Mesenchymal stem cell (in vitro differentiated cells and primary cell): ENCODE measurements around the gene FH.
A peak's percentile ranks its signal among the peaks of the same experiment; 100 is the strongest.

Source experiments
- DNase-seq: peaks from one replicate; pipeline ENCODE4 v3.0.0-alpha.2; 2013
- H2AFZ ChIP-seq: one replicate; pipeline ENCODE4 v1.6.1; 2013; ENCODE audit warnings: low read depth, mild to moderate bottlenecking, control low read depth, inconsistent platforms, low read length, moderate library complexity
- H2AK5ac ChIP-seq: 2 replicates; pipeline ENCODE4 v1.6.1; 2013; ENCODE audit warnings: low read length, moderate library complexity, mild to moderate bottlenecking, inconsistent platforms; ENCODE audit not compliant: severe bottlenecking
- H2BK120ac ChIP-seq: one replicate; pipeline ENCODE4 v1.6.1; 2013; ENCODE audit warnings: low read depth, mild to moderate bottlenecking, inconsistent platforms, low read length, moderate library complexity
- H2BK12ac ChIP-seq, 2 experiments: one replicate each; pipeline ENCODE4 v1.6.1; 2013; ENCODE audit warnings: inconsistent platforms in 2 of 2, low read length in 2 of 2, mild to moderate bottlenecking in 2 of 2, moderate library complexity in 2 of 2, control low read depth in 1 of 2
- H2BK15ac ChIP-seq: one replicate; pipeline ENCODE4 v1.6.1; 2013; ENCODE audit warnings: mild to moderate bottlenecking, low read depth, inconsistent platforms; ENCODE audit not compliant: poor library complexity, severe bottlenecking
- H2BK5ac ChIP-seq: 2 replicates; pipeline ENCODE4 v1.6.1; 2013; ENCODE audit warnings: low read depth, mild to moderate bottlenecking, low read length, control low read depth, inconsistent platforms; ENCODE audit not compliant: poor library complexity, severe bottlenecking
- H3K14ac ChIP-seq, 2 experiments: one replicate each; pipeline ENCODE4 v1.6.1; 2013; ENCODE audit warnings: inconsistent platforms in 2 of 2, low read length in 2 of 2, control low read depth in 1 of 2, mild to moderate bottlenecking in 1 of 2, moderate library complexity in 1 of 2
- H3K18ac ChIP-seq, 2 experiments: one replicate each; pipeline ENCODE4 v1.6.1; 2013; ENCODE audit warnings: inconsistent platforms in 2 of 2, low read length in 2 of 2, control low read depth in 1 of 2, low read depth in 1 of 2, mild to moderate bottlenecking in 1 of 2
- H3K23ac ChIP-seq, 2 experiments: one replicate each; pipeline ENCODE4 v1.6.1; 2013; ENCODE audit warnings: inconsistent platforms in 2 of 2, low read length in 2 of 2, mild to moderate bottlenecking in 2 of 2, moderate library complexity in 2 of 2, control low read depth in 1 of 2
- H3K27ac ChIP-seq: 2 replicates; pipeline ENCODE4 v1.5.1; 2013; ENCODE audit warnings: mild to moderate bottlenecking, moderate library complexity, low read length, control low read depth, inconsistent platforms; ENCODE audit not compliant: poor library complexity, severe bottlenecking
- H3K27me3 ChIP-seq, 2 experiments: 2 replicates each; pipeline versions ENCODE4 v1.6.1 to v1.7.0; 2013; ENCODE audit warnings: low read length in 2 of 2, mild to moderate bottlenecking in 2 of 2, moderate library complexity in 2 of 2, control low read depth in 1 of 2, inconsistent platforms in 1 of 2; ENCODE audit not compliant: control insufficient read depth in 1 of 2, insufficient read depth in 1 of 2
- H3K36me3 ChIP-seq, 2 experiments: 2 replicates each; pipeline versions ENCODE4 v1.6.1 to v1.7.0; 2013; ENCODE audit warnings: low read length in 2 of 2, control low read depth in 1 of 2, inconsistent platforms in 1 of 2, low read depth in 1 of 2, mild to moderate bottlenecking in 1 of 2; ENCODE audit not compliant: insufficient read depth in 2 of 2, control insufficient read depth in 1 of 2
- H3K4ac ChIP-seq, 2 experiments: one replicate each; pipeline ENCODE4 v1.6.1; 2013; ENCODE audit warnings: inconsistent platforms in 2 of 2, low read length in 2 of 2, mild to moderate bottlenecking in 2 of 2, moderate library complexity in 2 of 2, control low read depth in 1 of 2, low read depth in 1 of 2
- H3K4me1 ChIP-seq: 2 replicates; pipeline ENCODE4 v1.6.1; 2013; ENCODE audit warnings: low read depth, low read length, control low read depth; ENCODE audit not compliant: control insufficient read depth, insufficient read depth
- H3K4me2 ChIP-seq: 2 replicates; pipeline ENCODE4 v1.6.1; 2013; ENCODE audit warnings: low read length, mild to moderate bottlenecking, inconsistent platforms; ENCODE audit not compliant: poor library complexity, severe bottlenecking
- H3K4me3 ChIP-seq, 2 experiments: 2 replicates each; pipeline versions ENCODE4 v1.5.1 to v1.7.0; 2013; ENCODE audit warnings: low read length in 2 of 2, mild to moderate bottlenecking in 2 of 2, control low read depth in 1 of 2, low read depth in 1 of 2; ENCODE audit not compliant: insufficient read depth in 1 of 2
- H3K79me1 ChIP-seq: replicated peaks from 2 replicates; pipeline ENCODE4 v1.6.1; 2013; ENCODE audit warnings: mild to moderate bottlenecking, control low read depth, low read length, inconsistent platforms; ENCODE audit not compliant: poor library complexity, severe bottlenecking
- H3K9ac ChIP-seq: 2 replicates; pipeline ENCODE4 v1.7.0; 2013; ENCODE audit warnings: mild to moderate bottlenecking, low read length, moderate library complexity
- H3K9me3 ChIP-seq: 2 replicates; pipeline ENCODE4 v1.7.0; 2013; ENCODE audit warnings: mild to moderate bottlenecking, low read length; ENCODE audit not compliant: control insufficient read depth
- H4K8ac ChIP-seq: one replicate; pipeline ENCODE4 v1.6.1; 2013; ENCODE audit warnings: inconsistent platforms, mild to moderate bottlenecking, low read length, moderate library complexity
- H4K91ac ChIP-seq: one replicate; pipeline ENCODE4 v1.6.1; 2013; ENCODE audit warnings: mild to moderate bottlenecking, low read length, inconsistent platforms
- WGBS: methylation state at CpG from one replicate; pipeline ENCODE4 v1.1.7; 2013; ENCODE audit warnings: mixed read lengths; 5-methylcytosine and 5-hydroxymethylcytosine counted together

Gene FH

GRCh38 chr1:241503444-241503843, 16.1 kb downstream of the FH start:
- Histone ChIP-seq H3K4me3 (no peak overlapping the region), H4K91ac (no peak overlapping the region), H3K14ac (no peak overlapping the region), H3K4me2 (no peak overlapping the region), H2BK12ac (no peak overlapping the region), H2AFZ (no peak overlapping the region), H2BK5ac (no peak overlapping the region), H3K4ac (no peak overlapping the region), H2BK120ac (no peak overlapping the region), H4K8ac (no peak overlapping the region), H3K18ac (no peak overlapping the region), H3K27ac (no peak overlapping the region), H2AK5ac (no peak overlapping the region), H3K27me3 (no peaks in the 10 kb centered on the region), H3K36me3 (peaks cover 13 to 83% of the 10 kb centered on the region in 2 experiments), H3K79me1 (peaks cover 9% of the 10 kb centered on the region), H3K9me3 (no peaks in the 10 kb centered on the region), H2BK15ac (no peak overlapping the region), H3K23ac (no peak overlapping the region), H3K4me1 (no peaks in the 10 kb centered on the region), H3K9ac (no peak overlapping the region)
- DNase-seq, result no peak
- WGBS, result 97% methylated on average over 6 of the region's 6 CpGs

GRCh38 chr1:241499910-241500309, 19.6 kb downstream of the FH start:
- H3K36me3 ChIP-seq, result peaks cover 20 to 84% of the 10 kb centered on the region in 2 experiments
- H2AFZ ChIP-seq, result no peak overlapping the region
- peak; percentile 44 for DNase-seq
- H3K4me3 ChIP-seq, result no peak overlapping the region
- 92% methylated on average over 2 of the region's 2 CpGs for WGBS
- no peaks in the 10 kb centered on the region for H3K4me1 ChIP-seq
- H3K4ac ChIP-seq, result no peak overlapping the region
- peaks cover 7% of the 10 kb centered on the region for H3K79me1 ChIP-seq
- no peak overlapping the region for H4K91ac ChIP-seq
- no peak overlapping the region for H4K8ac ChIP-seq
- no peak overlapping the region for H3K18ac ChIP-seq
- H2AK5ac ChIP-seq, result no peak overlapping the region
- H3K23ac ChIP-seq, result no peak overlapping the region
- no peaks in the 10 kb centered on the region for H3K9me3 ChIP-seq
- H2BK120ac ChIP-seq, result no peak overlapping the region
- H3K27me3 ChIP-seq, result no peaks in the 10 kb centered on the region
- no peak overlapping the region for H2BK5ac ChIP-seq
- H3K14ac ChIP-seq, result no peak overlapping the region
- H2BK15ac ChIP-seq, result no peak overlapping the region
- peak overlapping the region; percentile 1 for H3K9ac ChIP-seq
- no peak overlapping the region for H2BK12ac ChIP-seq
- no peak overlapping the region for H3K4me2 ChIP-seq
- H3K27ac ChIP-seq, result no peak overlapping the region

GRCh38 chr1:241495741-241496140, 23.8 kb downstream of the FH start:
- H3K14ac ChIP-seq, result no peak overlapping the region
- no peak overlapping the region for H2AK5ac ChIP-seq
- DNase-seq, result no peak
- H3K4ac ChIP-seq, result no peak overlapping the region
- H3K4me1 ChIP-seq, result no peaks in the 10 kb centered on the region
- no peak overlapping the region for H2BK120ac ChIP-seq
- no peak overlapping the region for H3K9ac ChIP-seq
- no peaks in the 10 kb centered on the region for H3K27me3 ChIP-seq
- H4K91ac ChIP-seq, result no peak overlapping the region
- H3K23ac ChIP-seq, result no peak overlapping the region
- no peaks in the 10 kb centered on the region for H3K9me3 ChIP-seq
- 97% methylated on average over 5 of the region's 5 CpGs for WGBS
- H3K27ac ChIP-seq, result no peak overlapping the region
- no peak overlapping the region for H4K8ac ChIP-seq
- no peak overlapping the region for H3K4me3 ChIP-seq
- no peak overlapping the region for H3K4me2 ChIP-seq
- H3K18ac ChIP-seq, result no peak overlapping the region
- no peak overlapping the region for H2BK5ac ChIP-seq
- peaks cover 4% of the 10 kb centered on the region for H3K79me1 ChIP-seq
- no peak overlapping the region for H2BK12ac ChIP-seq
- peaks cover 10 to 66% of the 10 kb centered on the region in 2 experiments for H3K36me3 ChIP-seq
- no peak overlapping the region for H2AFZ ChIP-seq
- no peak overlapping the region for H2BK15ac ChIP-seq

- H3K4ac ChIP-seq, result no peak overlapping the region
- no peak overlapping the region for H2AK5ac ChIP-seq
- no peak overlapping the region for H3K4me3 ChIP-seq
- H3K4me1 ChIP-seq, result no peaks in the 10 kb centered on the region
- no peak overlapping the region for H2BK15ac ChIP-seq
- no peaks in the 10 kb centered on the region for H3K9me3 ChIP-seq
- H3K14ac ChIP-seq, result no peak overlapping the region
- H3K27me3 ChIP-seq, result no peaks in the 10 kb centered on the region
- H3K4me2 ChIP-seq, result no peak overlapping the region
- H2BK5ac ChIP-seq, result no peak overlapping the region
- no peak overlapping the region for H3K9ac ChIP-seq
- no peak overlapping the region for H4K8ac ChIP-seq
- no peak overlapping the region for H3K23ac ChIP-seq
- H3K36me3 ChIP-seq, result peaks cover 0 to 7% of the 10 kb centered on the region in 2 experiments
- H3K18ac ChIP-seq, result no peak overlapping the region
- DNase-seq, result no peak
- no peaks in the 10 kb centered on the region for H3K79me1 ChIP-seq
- no peak overlapping the region for H2BK12ac ChIP-seq
- WGBS, result no CpG with 5 or more reads among the region's 1 CpG
- no peak overlapping the region for H2AFZ ChIP-seq
- H4K91ac ChIP-seq, result no peak overlapping the region
- H3K27ac ChIP-seq, result no peak overlapping the region
- no peak overlapping the region for H2BK120ac ChIP-seq
Measured at GRCh38 chr1:241488739-241489138, 30.8 kb downstream of the FH start.
